Measurements from ENCODE around the gene NFASC. TPM values are rescaled to one million over a fixed set of nuclear protein-coding genes. Genes with fewer than 3 reads are reported as not detected.

The NFASC gene
- total RNA-seq, 1 experiment from 2014 or later, result 0.52 TPM

GRCh38 chr1:204996981-204997380 is 126.3 kb downstream of the NFASC start:
- DNase-seq (ENCODE audit: extremely low read depth, low read depth), result no peak

- DNase-seq (ENCODE audit: extremely low read depth, low read depth), result no peak
Measured at GRCh38 chr1:204997591-204998355, 127.1 kb downstream of the NFASC start.

GRCh38 chr1:205001162-205001561 is 130.5 kb downstream of the NFASC start:
- DNase-seq (ENCODE audit: extremely low read depth, low read depth), result no peak

- DNase-seq (ENCODE audit: extremely low read depth, low read depth), result no peak
Measured at GRCh38 chr1:205002705-205003104, 132.0 kb downstream of the NFASC start.

- DNase-seq (ENCODE audit: extremely low read depth, low read depth), result no peak
Measured at GRCh38 chr1:205003358-205004131, 132.9 kb downstream of the NFASC start.

- DNase-seq (ENCODE audit: extremely low read depth, low read depth), result no peak
Measured at GRCh38 chr1:205004351-205004750, 133.7 kb downstream of the NFASC start.

GRCh38 chr1:205008896-205009295 is 138.2 kb downstream of the NFASC start:
- no peak for DNase-seq (ENCODE audit: extremely low read depth, low read depth)

- no peak for DNase-seq (ENCODE audit: extremely low read depth, low read depth)
Measured at GRCh38 chr1:205009670-205010069, 139.0 kb downstream of the NFASC start.

- no peak for DNase-seq (ENCODE audit: extremely low read depth, low read depth)
Measured at GRCh38 chr1:205012391-205013140, 141.9 kb downstream of the NFASC start.

- no peak for DNase-seq (ENCODE audit: extremely low read depth, low read depth)
Measured at GRCh38 chr1:205013683-205014367, 143.2 kb downstream of the NFASC start.

- DNase-seq (ENCODE audit: extremely low read depth, low read depth), result no peak
Measured at GRCh38 chr1:205014783-205015182, 144.1 kb downstream of the NFASC start.

- no peak for DNase-seq (ENCODE audit: extremely low read depth, low read depth)
Measured at GRCh38 chr1:205015241-205015640, 144.6 kb downstream of the NFASC start.

GRCh38 chr1:205016075-205016474 is 145.4 kb downstream of the NFASC start:
- no peak for DNase-seq (ENCODE audit: extremely low read depth, low read depth)

- DNase-seq (ENCODE audit: extremely low read depth, low read depth), result no peak
Measured at GRCh38 chr1:205016584-205016983, 145.9 kb downstream of the NFASC start.

GRCh38 chr1:205017001-205017400 is 146.3 kb downstream of the NFASC start:
- DNase-seq (ENCODE audit: extremely low read depth, low read depth), result no peak

- DNase-seq (ENCODE audit: extremely low read depth, low read depth), result no peak
Measured at GRCh38 chr1:205017766-205018165, 147.1 kb downstream of the NFASC start.

- no peak for DNase-seq (ENCODE audit: extremely low read depth, low read depth)
Measured at GRCh38 chr1:205018381-205018780, 147.7 kb downstream of the NFASC start.

GRCh38 chr1:205020466-205020865 is 149.8 kb downstream of the NFASC start:
- DNase-seq (ENCODE audit: extremely low read depth, low read depth), result no peak

GRCh38 chr1:205024679-205025078 is 154.0 kb downstream of the NFASC start:
- no peak for DNase-seq (ENCODE audit: extremely low read depth, low read depth)

- no peak for DNase-seq (ENCODE audit: extremely low read depth, low read depth)
Measured at GRCh38 chr1:205025239-205025638, 154.6 kb downstream of the NFASC start.

- no peak for DNase-seq (ENCODE audit: extremely low read depth, low read depth)
Measured at GRCh38 chr1:205026181-205026580, 155.5 kb downstream of the NFASC start.

All from NCI-H460 (cell line).